TTC549 (cell line): ENCODE measurements around the gene NHLRC3.
"Not testable (repeated sequence)": the region's sequence is repeated elsewhere in the genome, so short reads cannot be mapped to it uniquely, and the experiment has no call there.

Experiments
- FAIRE-seq: peaks from 2 replicates; lab custom pipeline; 2012; peaks lifted over from hg19 to GRCh38; lab: Jason Lieb, UNC

NHLRC3 gene, protein sequence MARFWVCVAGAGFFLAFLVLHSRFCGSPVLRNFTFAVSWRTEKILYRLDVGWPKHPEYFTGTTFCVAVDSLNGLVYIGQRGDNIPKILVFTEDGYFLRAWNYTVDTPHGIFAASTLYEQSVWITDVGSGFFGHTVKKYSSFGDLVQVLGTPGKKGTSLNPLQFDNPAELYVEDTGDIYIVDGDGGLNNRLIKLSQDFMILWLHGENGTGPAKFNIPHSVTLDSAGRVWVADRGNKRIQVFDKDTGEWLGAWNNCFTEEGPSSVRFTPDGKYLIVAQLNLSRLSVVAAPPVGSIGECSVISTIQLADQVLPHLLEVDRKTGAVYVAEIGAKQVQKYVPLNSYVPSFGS

DNA sequence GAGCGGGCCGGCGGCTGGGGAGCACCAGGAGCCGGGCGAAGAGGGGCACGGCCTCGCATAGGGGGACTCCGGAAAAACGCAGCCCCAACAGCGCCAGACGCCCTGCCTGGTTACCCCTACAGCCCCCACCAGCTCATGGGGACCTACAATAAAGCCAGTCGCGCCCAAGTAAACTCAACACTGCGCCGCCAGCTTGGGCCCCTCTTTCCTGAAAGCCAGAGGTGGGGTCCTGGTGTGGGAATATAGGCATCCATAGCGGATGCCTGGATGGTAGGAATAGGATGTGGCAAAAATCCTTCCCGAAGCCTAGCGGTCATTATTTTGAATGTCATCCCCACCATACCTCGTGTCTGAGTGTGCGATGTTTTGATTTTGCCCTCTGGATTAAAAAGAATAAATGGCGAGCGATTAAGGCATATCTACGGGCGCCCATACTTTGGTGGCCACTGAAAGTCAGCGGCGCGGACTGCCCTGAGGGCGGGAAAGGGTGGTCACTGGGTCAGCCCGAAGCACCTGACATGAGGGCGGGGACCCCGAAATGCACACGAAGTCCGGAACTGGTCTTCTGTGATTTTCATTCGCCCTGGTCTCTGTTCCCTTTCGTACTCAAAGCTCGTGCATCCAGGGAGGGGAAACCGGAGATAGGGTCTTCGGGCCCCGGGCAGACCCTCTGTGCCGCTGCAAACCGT lies at the start of gene NHLRC3, which contains the start of gene PROSER1:
Gene NHLRC3 (plus strand): TSS at position 577 of the 689 bp plus-strand sequence. CDS start 184 bp downstream, outside the sequence.
Gene PROSER1 (minus strand): TSS at position 210 of the 689 bp plus-strand sequence. CDS start 847 bp downstream, outside the sequence.
- no peak for FAIRE-seq

DNA sequence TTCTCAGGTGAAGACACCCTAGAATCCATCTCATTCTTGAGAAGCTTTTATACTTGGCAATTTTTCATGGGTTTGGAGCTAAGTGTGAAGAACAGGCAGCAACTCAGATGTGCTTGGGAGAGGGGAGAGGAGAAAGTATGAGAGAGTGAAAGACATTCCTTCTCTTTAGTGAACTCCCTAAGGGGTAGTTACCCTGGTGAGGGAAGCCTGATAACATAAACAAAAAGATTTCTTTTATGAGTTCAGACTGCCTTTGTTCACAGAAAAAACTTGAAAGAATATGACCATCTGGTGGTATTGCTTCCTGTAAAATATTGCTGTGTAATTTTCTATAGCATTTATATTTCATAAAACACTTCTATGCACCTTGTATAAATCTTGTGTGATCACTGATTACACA lies 47.6 kb upstream of the NHLRC3 start, which contains the start of gene STOML3:
Gene STOML3 (minus strand): TSS at position 139 of the 400 bp plus-strand sequence. CDS start 110 bp downstream, at position 29.
- no peak for FAIRE-seq

DNA sequence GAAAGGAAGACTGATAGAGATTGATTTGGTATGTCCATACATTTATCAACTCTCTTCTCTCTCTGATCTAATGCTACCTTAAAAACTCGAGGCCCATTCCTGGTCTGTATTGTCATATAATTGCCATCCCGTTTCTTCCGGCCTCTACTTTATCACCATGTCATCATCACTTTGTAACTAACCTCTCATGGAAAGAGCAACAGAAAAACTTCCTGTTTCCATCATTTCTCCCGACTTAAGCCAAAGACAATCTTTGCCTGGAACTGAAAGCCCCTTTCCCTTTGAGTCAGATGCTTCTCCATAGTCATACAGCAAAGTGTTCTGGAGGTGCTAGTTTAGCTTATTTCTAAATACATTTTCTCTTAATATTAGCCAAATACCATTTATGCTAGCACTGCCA lies 44.9 kb upstream of the NHLRC3 start:
- no peak for FAIRE-seq

DNA sequence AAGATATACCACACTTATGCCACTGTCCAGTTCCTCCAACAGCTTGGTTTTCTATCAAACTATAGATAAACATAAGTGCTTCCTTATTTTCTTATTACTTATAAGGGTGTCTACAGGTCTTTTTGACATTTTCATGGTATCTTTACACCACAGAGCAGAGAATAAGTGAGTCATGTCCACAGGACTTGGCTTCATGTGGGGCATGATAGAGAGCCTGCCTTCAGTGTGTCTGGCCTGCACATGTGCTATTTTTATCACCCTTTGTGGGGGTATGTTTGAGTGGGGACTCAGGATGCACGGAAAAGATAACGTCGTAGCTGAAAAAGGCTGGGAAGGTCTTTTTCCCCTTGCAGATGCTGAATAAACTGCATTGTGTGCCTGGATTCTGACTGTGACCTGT lies 39.5 kb upstream of the NHLRC3 start:
- no peak for FAIRE-seq

DNA sequence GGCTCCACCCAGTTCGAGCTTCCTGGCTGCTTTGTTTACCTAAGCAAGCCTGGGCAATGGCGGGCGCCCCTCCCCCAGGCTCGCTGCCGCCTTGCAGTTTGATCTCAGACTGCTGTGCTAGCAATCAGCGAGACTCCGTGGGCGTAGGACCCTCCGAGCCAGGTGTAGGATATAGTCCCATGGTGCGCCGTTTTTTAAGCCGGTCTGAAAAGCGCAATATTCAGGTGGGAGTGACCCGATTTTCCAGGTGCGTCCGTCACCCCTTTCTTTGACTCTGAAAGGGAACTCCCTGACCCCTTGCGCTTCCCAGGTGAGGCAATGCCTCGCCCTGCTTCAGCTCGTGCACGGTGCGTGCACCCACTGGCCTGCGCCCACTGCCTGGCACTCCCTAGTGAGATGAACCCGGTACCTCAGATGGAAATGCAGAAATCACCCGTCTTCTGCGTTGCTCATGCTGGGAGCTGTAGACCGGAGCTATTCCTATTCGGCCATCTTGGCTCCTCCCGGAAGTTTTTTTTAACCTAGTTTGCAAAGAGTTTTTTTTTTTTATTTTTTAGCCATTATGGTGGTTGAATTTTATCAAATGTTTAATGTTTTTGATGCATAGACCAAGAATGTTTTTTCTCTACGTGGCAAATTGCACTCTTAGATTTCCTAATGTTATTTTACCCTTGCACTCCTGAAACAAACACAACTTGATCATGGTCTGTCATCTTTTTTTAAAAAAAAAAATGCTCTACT lies 31.7 kb upstream of the NHLRC3 start:
- not testable (repeated sequence) for FAIRE-seq

DNA sequence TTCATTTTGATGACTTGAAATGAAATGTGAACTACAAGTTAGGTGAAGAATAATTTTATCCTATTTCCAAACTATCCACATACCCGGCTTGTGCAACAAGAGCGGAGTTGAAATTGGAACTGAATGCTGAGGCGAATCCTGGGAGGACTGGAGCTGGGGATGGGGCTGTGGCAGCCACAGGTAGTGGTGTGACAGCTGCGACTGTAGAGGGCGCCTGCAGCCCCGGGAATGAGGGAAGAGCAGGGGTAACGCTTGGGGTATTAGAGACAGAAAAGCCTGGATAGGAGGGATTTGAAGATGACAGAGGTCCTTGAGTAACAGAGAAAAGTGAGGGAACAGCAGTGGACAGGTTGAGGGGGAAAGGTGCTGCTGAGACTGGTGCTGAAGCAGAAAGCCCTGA lies 25.6 kb upstream of the NHLRC3 start:
- FAIRE-seq, result no peak

DNA sequence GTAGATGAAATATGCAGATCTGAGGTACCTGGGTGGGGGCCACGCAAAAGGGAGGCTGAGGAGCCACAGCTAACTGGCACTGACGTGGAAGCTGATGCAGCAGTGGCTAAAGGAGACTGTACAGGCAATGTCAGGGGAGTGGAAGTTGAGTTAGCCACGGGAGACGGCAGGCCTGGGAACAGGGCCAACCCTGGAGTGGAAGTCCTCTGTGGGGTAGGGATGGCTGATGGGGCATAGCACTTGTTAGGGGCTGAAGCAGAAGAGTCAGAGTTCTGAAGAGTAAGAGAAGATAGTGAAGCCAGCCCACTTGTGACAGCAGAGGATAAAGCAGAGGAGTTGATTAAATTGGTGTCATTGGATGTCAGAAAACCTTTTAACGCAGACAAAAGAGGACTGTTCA lies 24.8 kb upstream of the NHLRC3 start:
- no peak for FAIRE-seq

DNA sequence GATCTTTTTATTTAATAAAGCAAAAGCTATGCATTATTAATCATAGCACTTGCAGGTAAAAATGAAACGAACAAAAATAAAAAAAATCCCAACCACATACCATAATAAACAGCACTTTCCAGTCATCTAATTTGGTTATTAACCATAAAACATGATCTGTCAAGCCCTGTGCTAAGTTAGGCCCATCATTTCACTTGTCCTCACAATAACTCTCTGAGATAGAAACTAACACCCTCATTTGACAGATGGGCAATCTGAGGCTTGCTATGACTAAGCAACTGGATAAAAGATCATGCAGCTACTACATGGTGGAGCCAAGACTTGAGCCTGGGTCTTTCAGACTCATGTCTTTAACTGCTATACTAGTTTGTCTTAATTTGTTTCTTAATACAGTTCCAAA lies 22.2 kb upstream of the NHLRC3 start:
- no peak for FAIRE-seq

DNA sequence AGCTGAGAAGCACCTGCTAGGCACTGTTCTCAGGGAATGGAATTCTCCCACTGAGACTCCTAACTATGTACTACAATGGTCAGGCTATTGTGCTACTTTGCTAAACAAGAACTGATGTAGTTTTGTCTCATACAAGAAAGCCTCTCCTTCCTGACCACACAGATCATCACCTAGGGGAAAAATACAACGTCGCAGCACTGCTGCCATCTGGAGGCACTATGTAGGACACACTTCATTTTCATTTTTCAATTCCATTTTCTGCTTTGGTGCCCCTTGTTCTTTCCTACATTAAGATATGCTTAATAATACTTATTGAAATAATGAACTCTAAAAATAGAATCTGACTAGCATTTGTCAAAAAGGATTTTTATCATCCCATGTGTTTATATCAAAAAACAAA lies 21.5 kb upstream of the NHLRC3 start:
- FAIRE-seq, result no peak

DNA sequence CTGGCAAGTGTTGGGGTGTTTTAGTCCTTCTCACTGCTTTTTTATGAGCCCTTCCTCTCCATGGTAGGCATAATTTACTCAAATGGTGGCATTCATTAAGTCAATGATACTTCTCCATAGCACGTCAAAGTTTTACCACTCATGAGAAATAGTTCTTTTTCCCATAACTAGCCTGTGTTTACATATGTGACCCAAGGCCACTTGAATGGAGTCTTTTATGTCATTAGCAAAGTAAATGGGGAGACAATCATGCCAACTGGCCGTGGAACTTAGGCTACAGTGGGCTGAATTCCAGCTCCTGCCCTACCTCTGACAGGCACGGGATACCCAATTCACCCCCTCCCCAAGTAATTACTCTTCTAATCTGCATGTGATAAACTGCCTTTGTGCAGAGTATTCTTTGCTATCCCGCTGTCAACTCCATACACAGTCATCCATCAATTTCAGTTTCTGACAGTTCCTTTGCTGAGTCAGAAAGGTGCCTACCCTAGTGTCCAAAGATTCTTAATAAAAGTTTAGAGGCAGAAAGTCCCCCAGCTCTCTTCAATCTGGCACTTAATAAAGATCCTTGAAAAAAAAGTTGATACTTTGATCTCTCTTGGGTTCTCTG lies 17.3 kb upstream of the NHLRC3 start:
- FAIRE-seq, result no peak

DNA sequence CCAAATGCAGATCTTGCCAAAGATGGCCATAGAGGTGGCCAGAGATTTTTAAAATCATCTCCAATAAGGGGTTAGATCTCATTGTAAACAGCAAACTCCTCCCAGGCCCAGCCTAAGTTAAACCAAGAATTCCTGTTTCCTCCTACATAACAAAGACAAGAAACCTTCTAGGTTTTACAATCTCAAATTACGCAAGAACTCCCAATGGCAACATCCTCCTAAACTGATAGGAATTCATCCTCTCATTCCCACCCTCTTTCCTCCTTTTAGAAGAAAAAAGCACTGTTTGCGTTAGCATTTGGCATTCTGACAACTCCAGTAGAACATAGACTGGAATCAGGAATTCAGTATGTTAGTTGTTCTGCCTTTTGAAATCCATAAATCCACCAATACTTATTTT lies 14.9 kb upstream of the NHLRC3 start:
- FAIRE-seq, result no peak

DNA sequence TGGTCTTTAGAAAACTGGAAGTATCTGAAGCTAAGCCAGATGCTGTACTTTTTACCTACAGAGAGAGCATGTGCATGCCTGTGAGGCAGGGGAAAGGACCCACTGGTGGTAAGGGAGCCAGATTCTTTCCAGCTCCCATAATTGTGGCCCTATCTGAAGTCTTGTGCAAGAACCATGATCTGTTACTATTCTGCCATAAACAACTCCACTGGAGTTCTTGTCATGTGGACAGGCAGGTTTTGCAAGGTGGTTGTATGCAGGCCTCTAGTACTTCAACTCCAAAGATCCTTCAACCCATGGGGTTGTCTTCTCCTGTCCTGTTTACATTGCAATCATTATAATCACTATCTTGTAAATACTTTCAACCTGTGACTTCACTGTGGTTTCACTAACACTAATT lies 14.5 kb upstream of the NHLRC3 start:
- no peak for FAIRE-seq

DNA sequence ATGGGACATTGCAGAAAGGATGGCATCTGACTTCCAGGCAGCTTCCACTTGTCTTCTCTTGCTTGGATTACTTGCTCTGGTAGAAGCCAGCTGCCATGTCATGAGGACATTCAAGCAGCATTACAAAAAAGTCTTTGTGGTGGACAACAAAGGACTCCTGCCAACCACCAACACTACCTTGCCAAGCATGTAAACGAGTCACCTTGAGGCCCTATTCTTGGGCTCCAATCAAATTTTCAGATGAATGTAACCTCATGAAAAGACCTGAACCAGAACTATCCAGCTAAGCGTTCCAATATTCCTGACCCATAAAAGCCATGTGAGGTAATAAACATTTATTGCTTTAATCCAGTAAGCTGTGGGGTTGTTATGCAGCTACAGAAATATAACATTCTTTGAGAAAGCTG lies 12.8 kb upstream of the NHLRC3 start:
- FAIRE-seq, result no peak

DNA sequence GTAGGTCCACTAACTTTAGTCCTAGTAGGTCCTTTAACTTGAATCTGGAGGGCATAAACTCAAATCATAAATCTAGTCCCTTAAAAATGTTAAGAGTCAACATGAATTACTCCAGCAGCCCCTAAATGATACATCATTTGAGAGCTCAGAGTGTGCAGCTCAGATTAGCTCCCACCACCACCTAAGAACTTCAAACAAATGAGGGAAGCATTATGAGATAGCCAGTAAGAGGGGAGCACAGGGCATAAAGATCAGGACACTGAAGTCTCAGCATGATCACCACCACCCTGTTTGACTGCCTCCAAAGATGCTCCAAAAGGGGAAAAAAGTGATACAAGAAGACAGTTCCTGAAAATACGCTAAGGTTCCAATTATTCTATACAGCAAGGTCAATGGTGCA lies 6.1 kb upstream of the NHLRC3 start:
- FAIRE-seq, result no peak

DNA sequence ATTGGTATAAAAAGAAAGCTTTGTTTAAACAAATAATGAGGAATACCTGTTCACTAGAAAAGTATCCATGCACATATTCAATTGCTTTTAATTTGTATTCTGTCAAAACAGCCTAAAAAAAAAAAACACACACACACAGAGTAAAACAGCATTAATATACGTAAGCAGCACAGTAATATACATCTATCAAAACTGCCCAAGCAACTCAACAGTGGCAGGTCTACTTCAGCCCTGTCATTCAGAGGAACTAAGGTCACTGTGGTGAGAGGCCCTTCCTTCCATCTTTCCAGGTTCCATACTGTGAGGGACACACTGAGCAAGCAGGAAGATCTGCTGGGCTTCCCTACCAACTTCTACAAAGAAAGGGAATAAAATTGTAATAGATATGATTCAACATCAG lies 4.2 kb upstream of the NHLRC3 start:
- FAIRE-seq, result no peak

DNA sequence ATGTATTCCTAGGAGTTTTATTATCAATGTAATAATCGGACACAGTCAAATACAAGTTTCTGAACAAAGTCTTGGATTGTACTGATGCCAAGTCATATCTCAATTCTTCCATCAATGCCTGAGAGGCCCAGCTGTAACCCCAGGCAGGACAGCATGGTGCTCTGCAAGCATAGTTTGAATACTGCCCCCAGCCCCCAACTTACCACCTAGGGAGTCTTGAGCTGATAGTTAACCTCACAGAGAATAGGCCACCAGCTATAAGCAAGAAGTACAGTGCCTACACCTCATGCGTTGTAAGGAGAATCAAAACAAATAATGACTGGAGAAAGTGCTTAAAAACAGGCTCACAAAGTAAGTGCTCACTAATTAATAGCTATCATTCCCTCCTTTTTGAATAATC lies 3.1 kb upstream of the NHLRC3 start:
- FAIRE-seq, result no peak

DNA sequence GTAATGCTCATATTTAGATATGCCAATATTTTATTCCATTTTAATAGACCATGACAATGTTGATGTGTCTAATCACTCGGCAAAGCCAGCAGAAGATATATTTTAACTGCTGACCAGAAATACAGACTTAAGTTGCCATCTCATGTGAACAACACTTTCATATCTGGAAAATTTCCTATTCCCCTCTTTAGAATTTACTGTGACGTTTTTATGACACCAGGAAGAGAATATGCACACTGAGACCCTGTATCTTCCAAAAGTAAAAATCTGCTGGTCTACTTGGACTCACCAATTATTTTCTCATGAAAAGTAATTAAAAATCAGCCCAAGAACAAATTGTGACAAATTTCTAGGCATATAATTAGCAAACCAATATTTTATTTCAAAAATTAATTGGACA lies 2.5 kb upstream of the NHLRC3 start:
- no peak for FAIRE-seq

DNA sequence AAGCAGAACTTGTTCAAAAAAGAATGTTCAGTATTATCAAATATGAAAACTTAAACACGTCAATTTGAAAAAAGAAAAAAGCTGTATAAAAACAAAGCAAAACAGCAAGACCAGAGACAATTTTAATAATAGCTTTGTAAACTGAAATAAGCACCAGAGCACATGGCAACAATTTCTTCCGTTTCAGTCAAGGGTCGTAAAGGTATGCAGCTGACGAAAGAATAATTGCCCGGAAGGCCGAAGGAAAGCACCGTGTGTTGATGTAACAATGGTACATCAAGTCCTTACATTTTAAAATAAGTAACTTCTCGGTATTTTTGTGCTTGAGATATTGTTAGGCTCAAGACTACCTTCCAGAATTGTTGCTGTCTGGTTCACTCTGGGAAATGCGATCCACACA lies 2.0 kb upstream of the NHLRC3 start:
- FAIRE-seq, result no peak

DNA sequence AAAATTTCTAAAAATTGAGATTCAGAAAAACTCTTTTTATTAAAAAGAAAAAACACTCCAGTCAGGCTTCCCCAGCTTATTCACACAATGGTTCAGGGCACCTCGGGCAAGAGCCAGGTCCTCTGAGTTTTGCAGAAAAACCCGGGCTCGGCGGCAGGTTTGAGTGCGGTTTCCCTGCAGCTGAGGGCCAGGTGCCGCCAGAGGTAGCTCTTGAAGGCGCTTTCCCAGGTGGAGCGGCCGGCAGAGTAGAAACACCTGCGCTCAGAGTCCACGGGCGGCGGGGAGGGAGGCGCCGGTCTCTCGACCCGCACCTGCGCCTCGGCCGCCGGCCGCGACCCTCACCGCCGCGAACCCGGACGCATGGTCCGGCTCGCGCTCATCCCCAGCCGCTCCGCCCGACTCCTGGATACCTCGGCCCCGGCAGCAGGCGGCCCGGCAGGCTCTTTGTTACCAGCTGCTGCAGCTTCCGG lies 811 bp upstream of the NHLRC3 start:
- FAIRE-seq, result no peak

DNA sequence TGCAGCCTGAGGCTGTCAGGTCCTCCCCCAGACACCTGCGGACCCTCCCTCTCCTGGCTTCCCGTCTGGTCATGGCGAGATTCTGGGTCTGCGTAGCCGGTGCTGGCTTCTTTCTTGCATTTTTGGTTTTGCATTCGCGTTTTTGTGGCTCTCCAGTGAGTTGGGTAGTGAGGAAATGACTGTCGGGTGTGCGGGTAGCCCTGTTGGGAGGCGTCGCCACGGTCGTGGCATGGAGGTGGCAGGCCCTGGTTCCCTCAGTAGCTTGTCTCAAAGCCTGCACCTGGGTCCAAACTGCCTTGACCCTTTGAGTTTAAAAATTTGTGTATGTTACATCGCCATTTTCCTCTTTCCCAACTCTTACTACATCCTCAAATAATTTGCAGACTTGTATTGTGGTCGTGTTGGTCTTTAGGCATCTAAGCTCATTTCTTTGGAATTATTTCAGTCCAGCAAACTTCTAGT lies 344 bp downstream of the NHLRC3 start:
- no peak for FAIRE-seq

DNA sequence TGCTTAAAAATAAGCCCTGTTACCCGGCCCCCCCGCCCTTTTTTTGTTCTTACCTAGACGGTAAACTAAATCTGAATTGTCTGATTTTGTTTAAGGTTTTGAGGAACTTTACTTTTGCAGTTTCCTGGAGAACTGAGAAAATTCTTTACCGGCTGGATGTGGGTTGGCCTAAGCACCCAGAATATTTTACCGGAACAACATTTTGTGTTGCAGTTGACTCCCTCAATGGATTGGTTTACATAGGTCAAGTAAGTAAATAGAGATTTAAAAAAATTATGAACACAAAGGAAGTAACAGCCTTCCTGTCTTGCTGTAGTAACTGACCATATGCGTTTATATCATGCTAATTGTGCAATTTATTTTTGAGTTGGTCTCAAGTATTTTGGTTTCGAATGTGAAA lies 785 bp downstream of the NHLRC3 start:
- FAIRE-seq, result no peak

DNA sequence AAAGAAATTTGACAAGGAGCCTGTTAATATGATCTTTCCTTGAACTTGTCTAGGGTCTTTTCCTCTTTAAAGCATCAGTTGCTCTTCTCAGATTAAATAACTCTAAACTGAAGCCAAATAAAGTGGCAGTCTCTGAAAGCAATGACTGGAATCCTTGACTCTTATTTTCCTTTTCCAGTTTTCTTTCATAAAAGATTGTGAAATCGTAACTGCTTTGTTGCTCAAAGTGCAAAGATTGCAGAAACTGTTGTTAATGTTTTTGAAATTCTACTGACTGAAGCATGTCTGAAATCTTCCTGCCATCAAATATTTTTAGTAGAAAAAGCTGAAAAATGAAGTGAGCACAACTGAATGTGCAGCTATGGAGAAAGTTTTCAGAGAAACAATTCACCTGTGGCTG lies 1.9 kb downstream of the NHLRC3 start:
- no peak for FAIRE-seq
